Measurements from ENCODE around the gene TMEM255B.

- TF ChIP-seq, protein P1, sequence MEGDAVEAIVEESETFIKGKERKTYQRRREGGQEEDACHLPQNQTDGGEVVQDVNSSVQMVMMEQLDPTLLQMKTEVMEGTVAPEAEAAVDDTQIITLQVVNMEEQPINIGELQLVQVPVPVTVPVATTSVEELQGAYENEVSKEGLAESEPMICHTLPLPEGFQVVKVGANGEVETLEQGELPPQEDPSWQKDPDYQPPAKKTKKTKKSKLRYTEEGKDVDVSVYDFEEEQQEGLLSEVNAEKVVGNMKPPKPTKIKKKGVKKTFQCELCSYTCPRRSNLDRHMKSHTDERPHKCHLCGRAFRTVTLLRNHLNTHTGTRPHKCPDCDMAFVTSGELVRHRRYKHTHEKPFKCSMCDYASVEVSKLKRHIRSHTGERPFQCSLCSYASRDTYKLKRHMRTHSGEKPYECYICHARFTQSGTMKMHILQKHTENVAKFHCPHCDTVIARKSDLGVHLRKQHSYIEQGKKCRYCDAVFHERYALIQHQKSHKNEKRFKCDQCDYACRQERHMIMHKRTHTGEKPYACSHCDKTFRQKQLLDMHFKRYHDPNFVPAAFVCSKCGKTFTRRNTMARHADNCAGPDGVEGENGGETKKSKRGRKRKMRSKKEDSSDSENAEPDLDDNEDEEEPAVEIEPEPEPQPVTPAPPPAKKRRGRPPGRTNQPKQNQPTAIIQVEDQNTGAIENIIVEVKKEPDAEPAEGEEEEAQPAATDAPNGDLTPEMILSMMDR (conservative IDR thresholded peaks at IDR 0.05; ENCODE audit: low read length): no peak
- no peak for TF ChIP-seq EZH2phosphoT487 (IDR thresholded peaks at IDR 0.05; ENCODE audit: borderline replicate concordance)
These were observed 24.8 kb upstream of the TMEM255B start for GRCh38 chr13:113734099-113734825.
